Erythroblast (primary cell): Measurements from ENCODE around the gene ADI1.

ENCODE experiments used
- GATA1 ChIP-seq: IDR thresholded peaks from 2 replicates; pipeline ENCODE4 v1.6.1; 2011; ENCODE audit warnings: low read depth, mild to moderate bottlenecking, control low read depth, low read length, moderate library complexity
- POLR2A ChIP-seq: IDR thresholded peaks from 2 replicates; pipeline ENCODE4 v1.6.1; 2011; ENCODE audit warnings: mild to moderate bottlenecking, low read length

DNA sequence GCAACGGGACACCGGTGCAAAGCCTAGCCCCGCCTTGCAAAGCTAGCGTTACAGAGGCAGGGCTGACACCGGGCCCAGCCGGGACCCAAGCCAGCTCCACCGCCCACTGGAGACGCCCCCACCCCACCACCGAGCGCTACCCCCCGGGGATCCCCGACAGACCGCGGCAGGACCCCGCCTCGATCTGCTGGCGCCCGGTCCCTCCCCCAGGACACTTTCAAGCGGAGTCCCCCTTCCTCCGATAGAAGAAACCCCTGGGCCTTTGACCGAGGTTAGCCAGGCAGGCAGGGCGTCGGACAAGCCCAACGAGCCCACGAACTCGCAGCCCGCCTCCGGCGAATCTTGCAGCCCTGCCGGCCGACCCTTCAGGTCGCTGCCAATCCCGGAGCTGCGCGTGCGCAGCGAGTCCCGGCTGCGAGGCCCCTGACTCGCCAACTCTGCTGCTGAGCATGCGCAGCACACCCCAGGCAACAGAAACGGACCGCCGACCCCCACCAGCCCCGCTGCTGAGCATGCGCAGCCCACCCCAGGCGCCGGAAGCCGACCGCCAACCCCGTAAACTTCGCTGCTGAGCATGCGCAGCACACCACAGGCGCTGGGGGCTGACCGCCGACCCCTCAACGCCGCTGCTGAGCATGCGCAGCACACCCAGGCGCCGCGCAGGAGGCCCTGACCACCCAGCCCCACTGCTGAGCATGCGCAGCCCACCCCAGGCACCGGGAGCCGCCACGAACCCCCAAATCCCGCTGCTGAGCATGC, 656 bp downstream of the ADI1 start:
- TF ChIP-seq POLR2A (no peak), GATA1 (no peak)
